NK-92 treated with Interleukin-12 subunit alpha and Interleukin-12 subunit beta, amount 100 ng/mL, for 24 hours (cell line): ENCODE results near the gene POLR3A.
"Not testable (repeated sequence)": the region's sequence is repeated elsewhere in the genome, so short reads cannot be mapped to it uniquely, and the experiment has no call there.

Experiments
- DNase-seq: peaks from one replicate; lab custom pipeline; 2025; lab: John Stamatoyannopoulos, UW

POLR3A gene

DNA sequence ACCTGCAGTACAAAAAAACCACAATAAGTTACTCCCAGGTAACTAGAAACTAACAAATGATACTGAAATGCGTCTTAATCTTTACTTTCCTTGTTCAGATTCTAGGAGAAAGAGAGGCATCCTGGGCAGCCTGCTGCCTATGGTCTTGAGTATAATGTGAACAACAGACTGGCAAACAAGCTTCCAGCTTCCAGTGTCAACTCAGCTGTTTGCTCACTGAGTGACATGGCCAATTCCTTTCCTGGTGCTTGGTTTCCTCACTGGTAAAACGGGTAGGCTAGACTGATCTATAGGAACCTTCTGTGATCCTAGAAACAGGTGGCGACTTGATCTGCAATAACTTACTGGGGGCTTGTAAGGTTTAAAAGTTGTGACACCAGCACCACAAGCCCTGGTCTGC is 10.1 kb downstream of the POLR3A start:
- DNase-seq = no peak

- no peak for DNase-seq
Observed at GRCh38 chr10:78017856-78018255, 11.5 kb downstream of the POLR3A start.

GRCh38 chr10:78015546-78015945 is 13.8 kb downstream of the POLR3A start:
- DNase-seq = no peak

DNA sequence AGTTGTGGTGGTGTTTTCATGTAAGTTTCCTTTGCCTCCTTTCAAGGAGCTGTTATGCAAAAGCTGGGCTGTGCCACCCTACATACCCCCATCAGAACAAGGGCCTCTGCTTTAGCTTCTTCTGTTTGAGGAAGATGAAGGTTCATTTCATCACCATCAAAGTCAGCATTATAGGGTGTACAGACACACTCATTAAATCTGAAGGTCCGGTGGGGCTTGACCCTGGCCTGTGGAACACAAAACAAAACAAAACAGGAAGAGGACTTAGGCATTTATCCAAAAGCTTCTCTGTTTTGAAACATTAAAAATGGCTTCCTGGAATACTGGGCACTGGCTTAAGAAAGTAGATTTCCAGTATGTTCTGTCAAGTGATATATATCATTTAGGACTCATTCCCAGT is 15.8 kb downstream of the POLR3A start:
- no peak for DNase-seq

DNA sequence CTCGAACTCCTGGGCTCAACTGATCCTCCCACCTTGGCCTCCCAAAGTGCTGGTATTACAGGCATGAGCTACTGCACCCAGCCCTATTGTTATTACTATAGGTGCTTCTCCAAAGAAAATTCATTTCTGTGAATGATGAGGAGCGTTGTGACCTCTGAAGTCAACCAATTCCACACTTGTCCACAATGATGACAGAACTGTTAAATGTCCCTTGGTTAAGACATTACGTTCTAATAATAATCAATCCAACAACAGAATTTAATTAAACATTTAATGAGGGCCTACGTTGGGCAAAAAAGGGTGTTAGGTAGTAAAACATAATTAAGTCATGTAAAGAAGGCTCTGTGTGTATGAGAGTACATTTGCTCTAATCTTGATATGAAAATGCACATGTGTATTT is 18.2 kb downstream of the POLR3A start:
- DNase-seq = no peak

DNA sequence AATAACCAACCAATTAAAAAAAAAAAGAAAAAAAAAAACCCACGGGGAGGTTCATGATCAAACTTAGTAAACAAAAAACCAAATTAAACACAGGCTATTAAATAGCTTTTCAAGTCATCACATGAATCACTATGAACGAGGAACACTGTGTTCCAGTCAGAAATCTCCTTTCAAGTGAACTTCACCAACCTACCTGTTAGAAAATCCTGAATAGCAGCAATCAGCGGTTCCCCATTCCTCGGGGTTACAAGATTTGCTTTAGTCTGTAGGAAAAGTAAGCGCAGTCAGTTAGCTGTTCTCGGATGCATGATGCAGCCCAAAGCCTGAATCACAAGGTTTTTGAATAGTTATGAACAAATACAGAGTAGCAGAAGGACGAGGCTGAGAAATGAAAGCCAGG is 19.0 kb downstream of the POLR3A start:
- no peak for DNase-seq

- DNase-seq = no peak
Observed at GRCh38 chr10:78009662-78010061, 19.7 kb downstream of the POLR3A start.

GRCh38 chr10:78007172-78007571 is 22.1 kb downstream of the POLR3A start:
- no peak for DNase-seq

DNA sequence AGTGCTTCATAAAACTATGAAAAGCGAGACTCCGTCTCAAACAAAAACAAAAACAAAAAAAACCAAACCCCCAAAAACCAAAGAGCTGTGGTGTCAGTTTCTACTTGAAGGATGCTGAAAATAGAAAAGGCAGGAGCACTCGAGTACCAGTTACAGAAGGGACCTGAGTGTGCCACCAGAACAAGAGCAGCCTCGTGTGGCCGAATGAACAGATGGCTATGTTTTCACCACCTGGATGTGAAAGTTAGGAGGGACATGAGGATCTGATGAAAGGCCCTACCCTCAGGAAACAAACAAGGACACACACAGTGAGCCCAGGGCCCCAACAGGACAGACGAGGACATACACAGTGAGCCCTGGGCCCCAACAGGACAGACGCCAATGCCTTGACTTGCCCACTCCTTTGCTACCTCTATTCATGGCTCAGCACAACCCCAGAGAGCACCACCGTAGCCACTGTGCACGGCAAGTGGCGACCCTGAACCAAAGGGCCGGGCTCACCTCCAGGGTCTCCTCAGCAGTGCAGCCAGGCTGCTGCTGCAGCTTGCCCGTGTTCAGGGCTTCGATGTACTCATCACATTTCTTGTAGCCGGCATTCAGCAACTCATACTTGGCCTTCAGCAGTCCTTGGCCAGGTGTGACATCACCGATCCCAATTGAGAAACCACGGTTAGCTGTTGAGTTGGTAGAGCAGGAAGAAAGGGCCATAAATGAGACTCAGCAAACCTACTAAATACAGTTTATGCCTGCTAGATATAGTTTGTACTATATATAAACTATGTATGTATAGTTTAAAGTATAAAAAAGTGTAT is 24.9 kb downstream of the POLR3A start:
- DNase-seq = no peak

- no peak for DNase-seq
Observed at GRCh38 chr10:78002541-78003288, 26.6 kb downstream of the POLR3A start.

DNA sequence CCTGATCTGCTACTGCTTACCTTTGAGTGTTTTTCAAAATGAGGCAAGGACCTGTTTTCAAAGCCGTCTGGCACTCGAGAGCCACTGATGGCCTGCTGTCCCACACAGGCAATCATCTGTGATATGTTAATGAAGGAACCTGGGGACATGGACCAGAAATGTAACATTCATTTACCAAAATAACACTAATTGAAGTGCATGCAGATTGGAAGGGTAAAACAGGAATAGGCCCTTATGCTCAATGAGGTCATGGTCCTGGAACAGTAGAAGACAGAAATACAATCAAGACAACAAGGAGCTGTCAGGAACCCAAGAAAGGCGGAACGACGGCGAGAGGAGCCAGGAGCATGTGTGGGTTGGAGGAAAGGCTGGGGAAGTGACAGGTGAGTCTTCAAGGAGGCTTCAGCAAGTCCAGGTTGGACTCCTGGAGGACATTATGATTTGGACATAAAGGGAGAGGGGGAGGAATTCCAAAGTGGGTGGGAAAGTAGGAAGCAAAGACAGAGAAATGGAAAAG is 28.3 kb downstream of the POLR3A start:
- no peak for DNase-seq

GRCh38 chr10:78000206-78000605 is 29.1 kb downstream of the POLR3A start:
- no peak for DNase-seq

- DNase-seq = not testable (repeated sequence)
Observed at GRCh38 chr10:77998780-77999179, 30.5 kb downstream of the POLR3A start.

GRCh38 chr10:77993620-77994019 is 35.7 kb downstream of the POLR3A start:
- DNase-seq = no peak

- DNase-seq = no peak
Observed at GRCh38 chr10:77989081-77989724, 40.1 kb downstream of the POLR3A start.

- DNase-seq = no peak
Observed at GRCh38 chr10:77987671-77988255, 41.6 kb downstream of the POLR3A start.

- DNase-seq = no peak
Observed at GRCh38 chr10:77984986-77985385, 44.3 kb downstream of the POLR3A start.

DNA sequence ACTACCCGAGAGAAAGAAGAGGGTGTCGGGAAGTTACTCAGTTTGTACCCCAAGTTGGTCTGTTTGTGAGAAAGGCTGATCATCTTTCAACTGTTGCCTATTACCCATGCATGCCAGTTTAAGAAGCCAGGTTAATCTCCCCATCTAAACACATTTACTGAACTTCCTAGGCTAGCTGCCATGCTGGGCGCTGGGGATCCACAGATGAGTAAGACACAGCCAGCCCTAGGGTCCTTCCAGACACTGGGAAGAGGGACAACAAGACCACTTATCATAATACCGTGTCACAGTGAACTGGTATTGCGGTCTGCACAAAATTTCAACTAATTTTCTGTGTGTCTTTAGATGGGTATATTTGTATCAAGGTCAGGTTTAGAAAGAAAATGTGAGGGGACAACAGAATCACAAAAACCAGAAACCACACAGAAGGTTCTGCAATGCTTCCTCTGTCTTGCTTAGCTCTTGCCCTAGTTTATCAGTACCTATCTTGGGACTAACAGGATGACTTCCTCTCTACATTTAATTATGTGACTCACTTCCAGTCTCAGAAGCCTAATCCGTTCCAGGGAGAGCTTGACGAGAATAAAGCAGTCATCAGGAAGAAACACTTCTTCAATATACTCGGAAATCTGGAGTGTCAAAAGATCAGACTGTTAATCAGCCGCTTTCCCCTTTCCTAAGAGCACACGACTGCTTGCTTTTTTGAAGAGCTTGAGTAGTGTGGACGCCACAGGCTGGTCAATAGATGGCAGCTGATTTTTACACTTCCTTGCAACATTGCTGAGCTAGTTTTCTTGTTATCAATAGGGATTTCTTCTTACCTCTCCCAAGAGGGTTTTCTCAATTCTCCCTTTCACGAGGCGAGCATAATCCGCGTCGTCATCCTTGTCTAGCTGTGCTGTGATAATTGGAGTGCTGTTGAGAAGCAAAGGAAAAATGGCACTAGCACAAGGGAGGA is 45.7 kb downstream of the POLR3A start:
- no peak for DNase-seq

DNA sequence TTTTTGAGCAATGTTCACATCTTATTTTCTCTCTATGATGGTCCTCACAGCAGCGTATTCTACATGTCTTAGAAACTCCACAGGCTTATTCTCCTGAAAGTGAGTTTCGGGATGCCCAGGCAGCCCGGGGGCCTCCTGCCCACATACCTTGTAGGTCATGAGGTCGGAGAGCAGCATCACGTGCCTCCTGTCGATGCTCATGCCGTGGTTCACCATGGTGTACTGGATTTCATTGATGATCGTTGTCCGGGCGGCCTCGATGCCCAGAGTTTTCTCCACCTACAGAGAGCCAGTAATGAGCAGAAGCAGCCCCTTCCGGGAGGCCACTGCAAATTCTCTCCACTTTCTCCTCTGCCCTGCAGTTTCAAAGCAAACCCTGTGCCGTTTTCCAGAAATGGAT is 48.0 kb downstream of the POLR3A start:
- DNase-seq = no peak

DNA sequence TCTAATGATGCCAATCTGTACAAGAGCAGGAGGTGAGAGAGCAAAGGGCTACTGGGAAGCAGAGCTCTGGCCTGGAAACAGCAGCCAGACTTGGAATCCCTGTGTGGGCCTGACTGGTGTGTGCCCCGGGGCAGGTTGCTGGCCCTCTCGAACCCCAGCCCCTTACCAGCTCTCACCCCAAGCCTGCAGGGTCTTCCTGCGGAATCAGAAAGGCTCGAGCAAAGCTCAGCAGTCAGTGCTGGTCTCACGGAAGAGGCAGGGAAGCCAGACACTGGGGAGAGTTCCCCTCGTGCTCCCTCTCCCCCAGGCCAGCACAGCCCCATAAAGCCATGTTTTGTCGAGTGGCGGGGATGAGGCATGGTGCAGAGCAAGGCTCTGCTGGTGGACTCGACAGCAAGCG is 50.1 kb downstream of the POLR3A start:
- DNase-seq = no peak

DNA sequence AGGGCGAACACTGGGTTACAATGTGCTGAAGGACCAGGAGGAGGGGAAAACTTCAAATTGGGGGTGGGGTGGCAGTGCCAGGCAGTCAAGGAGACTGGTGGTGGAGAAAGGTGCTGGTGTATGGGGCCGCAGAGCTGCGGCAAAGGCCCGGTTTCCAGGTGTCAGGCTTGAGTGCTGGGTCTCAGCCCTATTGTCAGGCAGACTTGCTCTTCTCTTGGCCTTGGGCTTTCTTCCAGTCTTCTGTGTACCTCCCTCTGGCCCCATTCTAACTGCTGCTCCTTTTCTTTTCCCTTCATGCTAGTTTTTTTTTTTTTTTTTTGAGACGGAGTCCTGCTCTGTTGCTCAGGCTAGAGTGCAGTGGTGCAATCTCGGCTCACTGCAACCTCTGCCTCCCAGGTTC is 51.0 kb downstream of the POLR3A start:
- no peak for DNase-seq
